ENCODE results near the gene TBX1. TPM values are rescaled to one million over a fixed set of nuclear protein-coding genes. Genes with fewer than 3 reads are reported as not detected.

TBX1 gene
- total and polyA plus RNA-seq, 2 of the 8 experiments (the other 6 are each of a cell fraction or from before 2014, with no cell fraction given): 0.28 TPM; not detected in 1

DNA sequence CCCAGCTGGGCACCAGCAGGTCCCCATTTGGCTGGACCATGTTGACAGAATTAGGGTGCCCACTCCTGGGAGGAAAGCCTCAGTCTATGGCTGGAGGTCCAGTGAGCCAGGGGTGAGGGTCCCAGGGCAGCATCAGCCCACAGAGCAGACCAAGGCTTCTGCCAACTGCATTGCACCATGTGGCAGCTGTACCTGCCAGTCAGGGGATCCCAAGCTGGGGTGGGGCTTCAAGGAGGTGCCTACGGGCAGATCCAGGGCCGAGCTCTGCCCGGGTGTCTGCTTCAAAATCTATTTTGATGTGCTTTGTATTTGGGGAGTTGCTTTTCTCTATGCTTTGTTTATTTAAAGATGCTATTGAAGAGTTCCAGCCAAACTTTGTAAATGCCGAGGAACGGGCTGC is 26.8 kb upstream of the TBX1 start (continued):
- TF ChIP-seq, protein P1, sequence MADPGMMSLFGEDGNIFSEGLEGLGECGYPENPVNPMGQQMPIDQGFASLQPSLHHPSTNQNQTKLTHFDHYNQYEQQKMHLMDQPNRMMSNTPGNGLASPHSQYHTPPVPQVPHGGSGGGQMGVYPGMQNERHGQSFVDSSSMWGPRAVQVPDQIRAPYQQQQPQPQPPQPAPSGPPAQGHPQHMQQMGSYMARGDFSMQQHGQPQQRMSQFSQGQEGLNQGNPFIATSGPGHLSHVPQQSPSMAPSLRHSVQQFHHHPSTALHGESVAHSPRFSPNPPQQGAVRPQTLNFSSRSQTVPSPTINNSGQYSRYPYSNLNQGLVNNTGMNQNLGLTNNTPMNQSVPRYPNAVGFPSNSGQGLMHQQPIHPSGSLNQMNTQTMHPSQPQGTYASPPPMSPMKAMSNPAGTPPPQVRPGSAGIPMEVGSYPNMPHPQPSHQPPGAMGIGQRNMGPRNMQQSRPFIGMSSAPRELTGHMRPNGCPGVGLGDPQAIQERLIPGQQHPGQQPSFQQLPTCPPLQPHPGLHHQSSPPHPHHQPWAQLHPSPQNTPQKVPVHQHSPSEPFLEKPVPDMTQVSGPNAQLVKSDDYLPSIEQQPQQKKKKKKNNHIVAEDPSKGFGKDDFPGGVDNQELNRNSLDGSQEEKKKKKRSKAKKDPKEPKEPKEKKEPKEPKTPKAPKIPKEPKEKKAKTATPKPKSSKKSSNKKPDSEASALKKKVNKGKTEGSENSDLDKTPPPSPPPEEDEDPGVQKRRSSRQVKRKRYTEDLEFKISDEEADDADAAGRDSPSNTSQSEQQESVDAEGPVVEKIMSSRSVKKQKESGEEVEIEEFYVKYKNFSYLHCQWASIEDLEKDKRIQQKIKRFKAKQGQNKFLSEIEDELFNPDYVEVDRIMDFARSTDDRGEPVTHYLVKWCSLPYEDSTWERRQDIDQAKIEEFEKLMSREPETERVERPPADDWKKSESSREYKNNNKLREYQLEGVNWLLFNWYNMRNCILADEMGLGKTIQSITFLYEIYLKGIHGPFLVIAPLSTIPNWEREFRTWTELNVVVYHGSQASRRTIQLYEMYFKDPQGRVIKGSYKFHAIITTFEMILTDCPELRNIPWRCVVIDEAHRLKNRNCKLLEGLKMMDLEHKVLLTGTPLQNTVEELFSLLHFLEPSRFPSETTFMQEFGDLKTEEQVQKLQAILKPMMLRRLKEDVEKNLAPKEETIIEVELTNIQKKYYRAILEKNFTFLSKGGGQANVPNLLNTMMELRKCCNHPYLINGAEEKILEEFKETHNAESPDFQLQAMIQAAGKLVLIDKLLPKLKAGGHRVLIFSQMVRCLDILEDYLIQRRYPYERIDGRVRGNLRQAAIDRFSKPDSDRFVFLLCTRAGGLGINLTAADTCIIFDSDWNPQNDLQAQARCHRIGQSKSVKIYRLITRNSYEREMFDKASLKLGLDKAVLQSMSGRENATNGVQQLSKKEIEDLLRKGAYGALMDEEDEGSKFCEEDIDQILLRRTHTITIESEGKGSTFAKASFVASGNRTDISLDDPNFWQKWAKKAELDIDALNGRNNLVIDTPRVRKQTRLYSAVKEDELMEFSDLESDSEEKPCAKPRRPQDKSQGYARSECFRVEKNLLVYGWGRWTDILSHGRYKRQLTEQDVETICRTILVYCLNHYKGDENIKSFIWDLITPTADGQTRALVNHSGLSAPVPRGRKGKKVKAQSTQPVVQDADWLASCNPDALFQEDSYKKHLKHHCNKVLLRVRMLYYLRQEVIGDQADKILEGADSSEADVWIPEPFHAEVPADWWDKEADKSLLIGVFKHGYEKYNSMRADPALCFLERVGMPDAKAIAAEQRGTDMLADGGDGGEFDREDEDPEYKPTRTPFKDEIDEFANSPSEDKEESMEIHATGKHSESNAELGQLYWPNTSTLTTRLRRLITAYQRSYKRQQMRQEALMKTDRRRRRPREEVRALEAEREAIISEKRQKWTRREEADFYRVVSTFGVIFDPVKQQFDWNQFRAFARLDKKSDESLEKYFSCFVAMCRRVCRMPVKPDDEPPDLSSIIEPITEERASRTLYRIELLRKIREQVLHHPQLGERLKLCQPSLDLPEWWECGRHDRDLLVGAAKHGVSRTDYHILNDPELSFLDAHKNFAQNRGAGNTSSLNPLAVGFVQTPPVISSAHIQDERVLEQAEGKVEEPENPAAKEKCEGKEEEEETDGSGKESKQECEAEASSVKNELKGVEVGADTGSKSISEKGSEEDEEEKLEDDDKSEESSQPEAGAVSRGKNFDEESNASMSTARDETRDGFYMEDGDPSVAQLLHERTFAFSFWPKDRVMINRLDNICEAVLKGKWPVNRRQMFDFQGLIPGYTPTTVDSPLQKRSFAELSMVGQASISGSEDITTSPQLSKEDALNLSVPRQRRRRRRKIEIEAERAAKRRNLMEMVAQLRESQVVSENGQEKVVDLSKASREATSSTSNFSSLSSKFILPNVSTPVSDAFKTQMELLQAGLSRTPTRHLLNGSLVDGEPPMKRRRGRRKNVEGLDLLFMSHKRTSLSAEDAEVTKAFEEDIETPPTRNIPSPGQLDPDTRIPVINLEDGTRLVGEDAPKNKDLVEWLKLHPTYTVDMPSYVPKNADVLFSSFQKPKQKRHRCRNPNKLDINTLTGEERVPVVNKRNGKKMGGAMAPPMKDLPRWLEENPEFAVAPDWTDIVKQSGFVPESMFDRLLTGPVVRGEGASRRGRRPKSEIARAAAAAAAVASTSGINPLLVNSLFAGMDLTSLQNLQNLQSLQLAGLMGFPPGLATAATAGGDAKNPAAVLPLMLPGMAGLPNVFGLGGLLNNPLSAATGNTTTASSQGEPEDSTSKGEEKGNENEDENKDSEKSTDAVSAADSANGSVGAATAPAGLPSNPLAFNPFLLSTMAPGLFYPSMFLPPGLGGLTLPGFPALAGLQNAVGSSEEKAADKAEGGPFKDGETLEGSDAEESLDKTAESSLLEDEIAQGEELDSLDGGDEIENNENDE (IDR thresholded peaks at IDR 0.05; ENCODE audit: insufficient replicate concordance, low read length): no peak
- TF ChIP-seq SIX5 (IDR thresholded peaks at IDR 0.05; ENCODE audit: low read depth, low read length) (no peak), RFX5 (IDR thresholded peaks at IDR 0.05; ENCODE audit: borderline replicate concordance, low read depth, low read length) (no peak)
- TF ChIP-seq, protein P2, sequence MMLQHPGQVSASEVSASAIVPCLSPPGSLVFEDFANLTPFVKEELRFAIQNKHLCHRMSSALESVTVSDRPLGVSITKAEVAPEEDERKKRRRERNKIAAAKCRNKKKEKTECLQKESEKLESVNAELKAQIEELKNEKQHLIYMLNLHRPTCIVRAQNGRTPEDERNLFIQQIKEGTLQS (IDR thresholded peaks at IDR 0.05; ENCODE audit: insufficient read depth, low read depth, low read length): no peak
